Right renal pelvis (tissue), 4 donors: Measurements from ENCODE around the gene FANK1. TPM values are rescaled to one million over a fixed set of nuclear protein-coding genes. Genes with fewer than 3 reads are reported as not detected.
"Not testable (repeated sequence)": the region's sequence is repeated elsewhere in the genome, so short reads cannot be mapped to it uniquely, and the experiment has no call there.

ENCODE experiments used
- DNase-seq, 4 donors: peaks; one replicate each; pipeline ENCODE4 v3.0.0-alpha.2; 2013; ENCODE audit warnings: low read depth in 4 of 4, low spot score in 3 of 4, missing footprints in 1 of 4
- polyA plus RNA-seq, 4 donors: library from polyadenylated mRNA; unstranded; fragments of 120-200 nt; gene quantifications; one replicate each; pipeline ENCODE4 v1.2.1, GENCODE V29; 2013; ENCODE audit not compliant: insufficient read length in 4 of 4

Gene FANK1
- polyA plus RNA-seq, 4 donors = 7.1 to 10.1 (median 8.1) TPM

DNA sequence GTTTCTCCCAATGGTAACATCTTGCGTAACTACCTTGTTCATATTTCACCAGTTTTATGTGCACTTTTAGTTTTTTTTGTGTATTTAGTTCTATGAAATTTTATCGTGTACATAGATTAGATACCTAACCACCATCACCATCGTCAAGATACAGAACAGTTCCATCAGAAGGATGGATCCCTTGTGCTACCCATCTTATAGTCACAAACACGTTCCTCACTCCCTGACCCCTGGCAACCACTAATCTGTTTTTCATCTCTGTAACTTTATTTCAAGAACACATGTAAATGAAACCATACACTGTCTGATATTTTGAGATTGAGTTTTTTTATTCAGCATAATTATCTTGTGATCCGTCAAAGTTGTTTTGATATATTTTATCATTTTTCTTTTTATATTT lies 29.9 kb downstream of the FANK1 start:
- no peak for DNase-seq

GRCh38 chr10:125927265-125927664 lies 30.9 kb downstream of the FANK1 start:
- not testable (repeated sequence) for DNase-seq

GRCh38 chr10:125928928-125929585 lies 32.7 kb downstream of the FANK1 start:
- DNase-seq = no peak

DNA sequence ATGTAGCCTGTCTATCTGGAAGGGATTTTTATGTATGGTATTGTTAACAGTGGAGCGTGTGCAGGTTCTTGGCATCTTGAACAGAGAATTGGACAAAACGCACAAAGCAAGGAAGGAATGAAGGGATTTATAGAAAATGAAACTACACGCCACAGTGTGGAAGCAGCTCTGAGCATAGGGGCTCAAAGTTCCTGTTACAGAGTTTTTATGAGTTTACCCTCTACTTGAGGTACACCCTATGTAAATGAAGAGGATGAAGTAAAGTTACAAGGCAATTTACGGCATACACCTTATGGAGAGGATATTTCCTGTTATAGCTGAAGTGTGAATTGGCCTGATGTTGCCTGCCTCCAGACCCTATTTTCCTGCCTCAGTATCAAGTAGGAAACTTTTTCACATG lies 33.3 kb downstream of the FANK1 start:
- no peak for DNase-seq

DNA sequence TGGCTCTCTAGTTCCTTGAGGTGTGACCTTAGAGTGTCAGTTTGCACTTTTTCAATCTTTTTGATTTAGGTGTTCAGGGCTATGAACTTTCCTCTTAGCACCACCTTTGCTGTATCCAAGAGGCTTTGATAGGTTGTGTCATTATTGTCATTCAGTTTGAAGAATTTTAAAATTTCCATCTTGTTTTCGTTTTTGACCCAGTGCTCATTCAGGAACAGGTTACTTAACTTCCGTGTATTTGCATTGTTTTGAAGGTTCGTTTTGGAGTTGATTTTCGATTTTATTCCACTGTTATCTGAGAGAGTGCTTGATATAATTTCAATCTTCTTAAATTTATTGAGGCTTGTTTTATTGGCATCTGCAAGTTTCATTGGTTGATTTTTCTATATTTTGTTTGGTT lies 37.3 kb downstream of the FANK1 start:
- DNase-seq = no peak

- DNase-seq = no peak
Measured at GRCh38 chr10:125936331-125936730, 40.0 kb downstream of the FANK1 start.

- no peak for DNase-seq
Measured at GRCh38 chr10:125940515-125940914, 44.2 kb downstream of the FANK1 start.

DNA sequence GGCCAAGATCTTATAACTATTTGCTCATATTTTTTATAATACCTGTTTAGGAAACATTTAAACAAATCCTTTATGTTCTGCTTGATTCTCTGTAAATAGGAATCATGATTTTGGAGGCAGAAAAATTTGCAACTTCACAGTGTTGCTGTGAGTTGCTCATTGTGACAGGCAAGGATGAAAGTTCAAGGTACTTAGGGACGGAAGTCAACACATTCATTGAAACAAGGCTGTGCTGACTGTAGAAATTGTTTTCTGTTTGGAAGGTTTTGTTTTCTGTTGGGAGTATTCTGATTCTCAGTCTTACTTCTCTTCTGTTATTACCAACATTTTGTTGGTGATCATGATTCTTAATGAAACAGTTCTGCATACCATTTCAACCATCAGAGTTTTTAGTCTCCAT lies 54.9 kb downstream of the FANK1 start:
- DNase-seq = no peak

GRCh38 chr10:125953778-125954385 lies 57.5 kb downstream of the FANK1 start:
- no peak for DNase-seq

GRCh38 chr10:125955766-125956165 lies 59.4 kb downstream of the FANK1 start:
- DNase-seq = no peak

DNA sequence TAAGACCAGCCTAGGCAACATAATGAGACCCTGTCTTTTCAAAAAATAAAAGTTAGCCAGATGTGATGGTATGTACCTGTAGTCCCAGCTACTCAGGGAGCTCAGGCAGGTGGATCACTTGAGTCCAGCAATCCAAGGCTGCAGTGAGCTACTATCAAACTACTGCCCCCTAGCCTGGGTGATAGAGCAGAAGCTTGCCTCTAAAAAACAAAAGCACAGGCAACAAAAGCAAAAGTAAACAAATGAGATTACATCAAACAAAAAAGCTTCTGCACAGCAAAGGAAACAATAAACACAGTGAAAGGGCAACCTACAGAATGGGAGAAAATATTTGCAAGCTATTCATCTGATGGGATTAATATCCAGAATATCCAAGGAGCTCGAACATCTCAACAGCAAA lies 65.4 kb downstream of the FANK1 start:
- no peak for DNase-seq

- no peak for DNase-seq
Measured at GRCh38 chr10:125962200-125962599, 65.8 kb downstream of the FANK1 start.

DNA sequence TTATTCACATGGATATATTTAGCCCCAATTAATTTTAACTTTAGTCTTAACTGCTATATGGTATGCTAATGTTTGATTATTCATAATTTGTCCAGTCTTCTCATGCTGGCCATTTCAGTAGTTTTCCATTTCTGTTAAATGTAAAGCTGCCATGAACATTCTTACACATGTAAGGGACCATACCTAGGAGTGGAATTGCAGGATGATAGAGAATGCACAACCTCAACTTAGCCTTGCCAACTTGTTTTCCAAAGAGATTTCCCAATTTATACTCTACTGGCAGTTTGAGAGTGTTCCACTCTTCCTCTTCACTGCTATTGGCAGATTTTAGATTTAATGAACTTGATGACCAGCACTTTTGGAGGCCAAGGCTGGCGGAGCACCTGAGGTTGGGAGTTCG lies 68.2 kb downstream of the FANK1 start:
- DNase-seq = no peak

DNA sequence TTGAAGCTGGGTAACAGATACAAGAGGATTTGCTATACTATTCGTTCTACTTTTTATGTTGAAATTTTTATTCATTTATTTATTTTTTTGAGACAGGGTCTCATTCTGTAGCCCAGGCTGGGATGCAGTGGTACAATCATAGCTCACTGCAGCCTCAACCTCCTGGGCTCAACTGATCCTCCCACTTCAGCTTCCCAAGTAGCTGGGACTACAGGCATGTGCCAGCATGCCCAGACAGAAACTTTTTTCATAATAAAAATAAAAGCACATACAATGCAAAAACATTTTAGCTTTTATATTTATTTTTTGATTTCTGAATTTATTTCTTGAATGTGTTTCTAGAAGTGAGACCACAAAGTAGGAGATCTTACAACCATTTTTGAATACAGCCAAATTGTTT lies 71.2 kb downstream of the FANK1 start:
- no peak for DNase-seq

- DNase-seq = not testable (repeated sequence)
Measured at GRCh38 chr10:125970077-125970630, 73.8 kb downstream of the FANK1 start.

- no peak for DNase-seq
Measured at GRCh38 chr10:125976960-125977605, 80.7 kb downstream of the FANK1 start.

DNA sequence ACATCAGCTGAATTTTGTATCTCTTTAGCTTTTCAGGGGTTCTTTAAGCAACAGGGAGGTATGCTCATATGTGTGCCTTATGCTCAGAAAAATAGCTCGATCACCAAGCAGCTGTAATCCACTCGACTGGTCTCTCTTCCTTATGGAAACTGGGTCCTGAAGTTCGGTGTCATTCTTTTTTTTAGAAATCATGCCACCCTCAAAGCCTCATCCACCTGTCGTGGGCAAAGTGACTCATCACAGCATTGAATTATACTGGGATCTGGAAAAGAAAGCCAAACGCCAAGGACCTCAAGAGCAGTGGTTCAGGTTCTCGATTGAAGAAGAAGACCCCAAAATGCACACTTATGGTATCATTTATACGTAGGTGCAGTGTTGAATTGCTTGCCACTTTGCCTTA lies 83.6 kb downstream of the FANK1 start:
- no peak for DNase-seq

DNA sequence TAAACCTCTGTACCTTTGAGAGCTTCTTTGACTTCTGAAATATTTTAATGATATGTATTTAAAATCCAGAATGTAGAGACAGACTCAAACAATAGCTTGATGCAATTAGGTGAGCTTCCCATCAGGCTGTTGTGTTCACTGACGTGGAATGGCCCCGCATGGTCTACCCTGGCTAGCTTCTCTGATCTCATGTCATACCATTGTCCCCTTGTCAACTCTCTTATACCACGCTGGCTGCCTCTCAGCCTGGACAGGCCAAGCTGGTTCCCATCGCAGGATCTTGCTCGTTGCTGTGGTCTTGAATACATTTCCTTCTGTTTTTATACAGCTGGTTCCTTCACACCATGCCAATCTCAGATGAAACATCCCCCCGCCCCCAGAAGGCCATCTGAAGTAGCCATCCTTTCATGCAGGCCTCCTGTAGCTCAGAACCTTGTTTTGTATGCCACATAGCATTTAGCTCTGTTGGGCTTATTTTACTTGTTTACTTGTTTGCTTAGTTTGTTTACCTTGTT lies 84.2 kb downstream of the FANK1 start:
- DNase-seq = no peak

- DNase-seq = peak; percentile 48 to 74 (median 71)
Measured at GRCh38 chr10:125982260-125982948, 86.0 kb downstream of the FANK1 start.

- DNase-seq = no peak
Measured at GRCh38 chr10:125983161-125983560, 86.8 kb downstream of the FANK1 start.

DNA sequence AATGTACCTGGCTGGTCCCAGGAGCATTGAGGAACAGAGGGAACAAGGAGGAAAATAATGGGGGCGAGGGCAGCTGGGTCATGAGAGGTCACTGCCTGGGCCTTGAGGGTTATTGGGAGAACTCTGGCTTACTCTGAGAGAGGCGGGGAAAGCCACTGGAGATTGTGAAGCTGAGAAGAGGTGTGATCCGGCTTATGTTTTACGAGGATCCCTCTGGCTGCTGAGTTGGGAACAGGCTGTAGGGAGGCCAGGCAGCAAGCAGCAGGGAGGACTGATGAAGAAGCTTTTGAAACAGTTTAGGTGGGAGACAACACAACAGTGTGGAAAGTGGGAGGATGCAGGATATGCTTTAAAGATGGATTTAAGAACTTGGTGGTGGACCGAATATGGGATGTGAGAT lies 87.3 kb downstream of the FANK1 start:
- no peak for DNase-seq
